ENCODE data around the gene CSPG4.
"Not testable (repeated sequence)": the region's sequence is repeated elsewhere in the genome, so short reads cannot be mapped to it uniquely, and the experiment has no call there.

Gene CSPG4

GRCh38 chr15:75650908-75651809, 61.5 kb downstream of the CSPG4 start:
- no peak for DNase-seq (ENCODE audit: low read depth in 2 of 2)

- no peak for DNase-seq (ENCODE audit: low read depth in 2 of 2)
Observed at GRCh38 chr15:75649848-75650247, 62.8 kb downstream of the CSPG4 start.

DNA sequence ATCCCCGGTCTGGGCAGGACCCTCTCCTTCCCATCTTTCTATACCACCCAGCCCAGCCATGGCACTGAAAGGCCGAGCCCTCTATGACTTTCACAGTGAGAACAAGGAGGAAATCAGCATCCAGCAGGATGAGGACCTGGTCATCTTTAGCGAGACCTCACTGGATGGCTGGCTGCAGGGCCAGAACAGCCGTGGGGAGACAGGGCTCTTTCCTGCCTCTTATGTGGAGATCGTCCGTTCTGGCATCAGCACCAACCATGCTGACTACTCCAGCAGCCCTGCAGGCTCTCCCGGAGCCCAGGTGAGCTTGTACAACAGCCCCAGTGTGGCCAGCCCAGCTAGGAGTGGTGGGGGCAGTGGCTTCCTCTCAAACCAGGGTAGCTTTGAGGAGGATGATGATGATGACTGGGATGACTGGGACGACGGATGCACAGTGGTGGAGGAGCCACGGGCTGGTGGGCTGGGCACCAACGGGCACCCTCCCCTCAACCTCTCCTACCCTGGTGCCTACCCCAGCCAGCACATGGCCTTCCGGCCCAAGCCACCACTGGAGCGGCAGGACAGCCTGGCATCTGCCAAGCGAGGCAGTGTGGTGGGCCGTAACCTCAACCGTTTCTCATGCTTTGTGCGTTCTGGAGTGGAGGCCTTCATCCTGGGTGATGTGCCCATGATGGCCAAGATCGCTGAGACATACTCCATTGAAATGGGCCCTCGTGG, 63.4 kb downstream of the CSPG4 start:
- no peak for DNase-seq (ENCODE audit: low read depth in 2 of 2)

- no peak for DNase-seq (ENCODE audit: low read depth in 2 of 2)
Observed at GRCh38 chr15:75648156-75649000, 64.3 kb downstream of the CSPG4 start.

DNA sequence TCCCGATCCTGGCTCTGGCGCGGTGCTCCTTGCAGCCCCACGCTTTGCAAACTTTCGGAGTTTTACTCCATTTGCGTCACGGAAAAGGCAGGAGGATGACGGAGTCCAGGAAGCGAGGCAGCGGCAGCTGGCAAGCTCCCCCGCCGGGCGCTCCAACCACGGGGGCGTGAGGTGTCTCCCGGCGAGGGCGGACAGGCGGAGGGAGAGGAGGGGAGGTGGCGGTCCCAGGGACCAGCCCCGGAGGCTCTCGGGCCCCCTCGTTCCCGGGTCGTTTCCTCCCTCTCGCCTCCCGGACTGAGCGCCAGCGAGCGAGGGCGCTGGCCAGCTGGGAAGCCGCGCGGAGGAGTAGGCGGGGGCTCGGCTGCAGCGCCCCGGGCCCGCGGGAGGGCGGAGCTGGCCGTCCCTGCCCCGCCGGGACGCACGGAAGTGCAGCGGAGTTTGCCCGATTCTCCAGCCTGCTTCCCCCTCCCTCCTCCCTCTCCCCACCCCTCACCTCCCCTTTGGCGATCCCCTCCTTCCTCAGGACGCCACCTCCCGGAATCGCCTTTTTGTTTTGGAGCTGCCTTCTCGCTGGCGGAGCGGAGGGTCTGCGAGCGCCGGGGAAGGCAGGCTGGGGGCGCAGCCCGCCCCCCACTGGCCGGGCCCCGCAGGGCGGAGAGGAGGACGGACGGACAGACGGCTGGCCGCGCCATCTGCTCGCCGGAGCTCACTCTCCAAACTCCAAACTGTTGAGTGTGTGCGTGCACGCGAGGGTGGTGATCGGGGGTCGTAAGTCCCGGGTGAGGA, 65.1 kb downstream of the CSPG4 start, which contains the start of gene SNX33:
TSS of gene SNX33 (plus strand) at position 543 of the 786 bp plus-strand sequence. CDS start 1,191 bp downstream, outside the sequence.
- DNase-seq (ENCODE audit: low read depth in 2 of 2): peak in 1 of 2 donors; percentile 34

DNA sequence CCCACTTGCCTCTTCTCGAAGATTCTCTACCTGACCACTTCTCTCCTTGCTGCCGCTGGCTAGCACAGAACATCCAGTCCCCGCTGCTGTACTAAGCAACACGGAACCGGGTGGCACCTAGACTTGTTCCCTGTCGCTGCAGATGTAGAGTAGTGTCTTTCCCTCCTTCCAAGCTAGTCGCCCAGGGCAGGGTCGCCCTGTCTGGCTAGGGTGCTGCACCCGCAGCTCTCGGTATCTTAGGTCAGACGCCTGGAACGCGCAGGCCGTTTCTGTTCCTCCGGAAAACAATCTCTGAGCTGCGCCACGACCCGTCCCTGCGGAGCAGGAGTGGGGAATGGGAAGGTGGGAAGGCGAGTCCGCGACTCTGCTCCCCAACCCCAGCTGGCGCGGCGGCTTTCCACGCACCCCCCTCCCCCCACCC, 65.7 kb downstream of the CSPG4 start:
- DNase-seq (ENCODE audit: low read depth in 2 of 2): no peak

DNA sequence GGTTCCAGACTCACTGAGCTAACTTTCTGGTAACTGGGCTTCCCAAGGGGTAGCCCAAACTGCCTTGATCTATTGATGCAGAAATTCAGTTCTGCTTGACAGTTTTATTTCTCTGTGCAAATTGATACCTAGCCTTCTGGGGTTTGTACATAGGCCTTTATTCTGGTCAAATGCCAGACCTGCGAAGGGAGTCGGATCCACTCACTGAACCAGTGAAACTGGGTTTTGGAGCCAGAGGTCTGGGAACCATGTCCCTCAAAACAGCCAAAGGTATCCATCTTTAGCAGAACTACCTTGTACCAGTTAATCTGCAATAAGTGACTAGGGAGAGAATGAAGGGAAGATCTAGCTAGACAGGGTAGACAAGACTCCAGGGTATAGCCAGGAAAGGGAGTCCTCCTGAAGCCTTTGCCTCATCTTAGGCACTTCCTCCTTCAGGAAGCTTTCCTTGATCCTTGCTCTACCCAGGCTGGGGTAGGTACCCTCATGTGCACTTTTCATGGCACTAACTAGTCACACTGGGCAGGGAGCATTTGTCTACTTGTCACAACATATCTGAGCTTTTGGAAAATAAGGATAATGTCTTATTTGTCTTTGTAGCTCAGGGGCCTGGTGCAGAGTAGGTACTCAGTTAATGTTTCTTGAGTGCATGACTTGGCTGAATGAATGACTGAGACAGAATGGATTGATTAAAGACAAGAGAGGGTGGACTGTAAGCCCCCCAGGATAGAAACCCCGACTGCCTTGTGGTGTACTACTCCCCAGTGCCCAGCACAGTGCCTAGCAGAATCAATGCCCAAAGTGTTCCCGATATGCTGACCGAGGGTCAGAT, 66.3 kb downstream of the CSPG4 start:
- no peak for DNase-seq (ENCODE audit: low read depth in 2 of 2)

DNA sequence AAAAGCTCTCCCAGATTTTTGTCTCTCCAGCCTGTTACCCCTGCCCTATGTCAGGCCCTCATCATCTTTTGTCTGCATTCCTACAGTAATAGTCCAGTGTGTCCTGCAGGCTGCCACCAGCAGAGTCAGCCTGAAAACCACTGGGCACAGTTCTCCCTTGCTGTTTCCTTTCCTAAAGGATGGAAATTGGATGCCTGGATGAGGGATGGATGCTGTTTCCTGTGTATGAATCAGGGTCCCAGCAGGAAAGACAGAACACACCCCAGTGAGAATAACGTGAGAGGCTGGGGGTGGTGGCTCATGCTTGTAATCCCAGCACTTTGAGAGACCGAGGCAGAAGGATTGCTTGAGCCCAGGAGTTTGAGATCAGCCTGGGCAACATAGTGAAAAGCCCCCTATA, 68.3 kb downstream of the CSPG4 start:
- DNase-seq (ENCODE audit: low read depth in 2 of 2): no peak

DNA sequence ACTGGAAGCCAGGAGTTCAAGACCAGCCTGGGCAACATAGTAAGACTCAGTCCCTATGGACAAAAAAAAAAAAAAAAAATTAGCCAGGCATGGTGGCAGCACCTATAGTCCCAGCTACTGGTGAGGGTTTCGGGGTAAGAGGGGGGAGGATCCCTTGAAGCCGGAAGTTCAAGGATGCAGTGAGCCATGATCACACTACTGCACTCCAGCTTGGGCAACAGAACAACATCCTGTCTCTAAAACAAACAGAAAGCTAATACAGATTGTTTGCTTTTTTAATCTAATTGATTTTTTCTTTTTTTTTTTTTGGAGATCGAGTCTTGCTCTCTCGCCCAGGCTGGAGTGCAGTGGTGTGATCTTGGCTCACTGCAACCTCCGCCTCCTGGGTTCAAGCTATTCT, 71.0 kb downstream of the CSPG4 start:
- no peak for DNase-seq (ENCODE audit: low read depth in 2 of 2)

DNA sequence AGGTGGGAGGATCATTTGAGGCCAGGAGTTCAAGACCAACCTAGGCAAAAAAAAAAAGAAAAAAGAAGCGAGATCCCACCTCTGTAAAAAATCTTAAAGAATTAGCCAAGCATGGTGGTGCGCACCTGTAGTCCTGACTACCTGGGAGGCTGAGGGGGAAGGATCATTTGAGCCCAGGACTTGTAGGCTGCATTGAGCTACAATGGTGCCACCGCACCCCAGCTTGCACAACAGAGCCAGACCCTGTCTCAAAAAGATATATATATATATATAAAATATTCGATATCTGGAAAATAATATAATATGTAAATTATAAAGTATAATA, 71.5 kb downstream of the CSPG4 start:
- DNase-seq (ENCODE audit: low read depth in 2 of 2): no peak

DNA sequence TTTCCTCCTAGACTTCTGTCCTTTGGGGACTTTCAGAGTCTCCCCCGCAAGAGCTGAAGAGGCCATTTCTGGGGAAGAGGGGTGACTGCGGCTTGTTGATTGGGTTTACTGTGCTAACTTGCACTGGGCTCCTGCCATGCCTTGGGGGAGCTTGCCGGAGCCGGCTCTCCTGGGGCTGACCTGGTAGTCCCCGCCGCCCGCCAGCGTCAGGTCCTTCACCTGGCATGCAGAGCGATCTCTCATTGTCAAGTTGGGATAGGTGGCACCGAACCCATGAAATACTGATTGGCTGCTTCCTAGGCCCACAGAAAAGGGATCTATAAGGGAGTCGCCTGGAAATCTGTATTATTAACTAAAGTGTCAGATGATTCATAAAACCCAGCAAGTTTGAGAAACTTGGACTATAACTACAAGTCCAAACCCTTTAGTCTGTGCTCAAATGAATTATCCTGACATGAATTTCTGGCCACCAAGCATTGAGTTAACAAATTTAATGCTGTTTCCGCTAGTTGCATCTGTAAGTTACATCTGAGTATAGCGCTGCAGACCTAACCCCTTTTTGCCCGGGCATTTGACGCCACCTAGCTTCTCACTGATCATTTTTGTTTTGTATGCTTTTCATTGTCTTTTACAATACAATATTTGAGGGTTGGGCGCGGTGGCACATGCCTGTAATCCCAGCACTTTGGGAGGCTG, 72.0 kb downstream of the CSPG4 start:
- no peak for DNase-seq (ENCODE audit: low read depth in 2 of 2)

DNA sequence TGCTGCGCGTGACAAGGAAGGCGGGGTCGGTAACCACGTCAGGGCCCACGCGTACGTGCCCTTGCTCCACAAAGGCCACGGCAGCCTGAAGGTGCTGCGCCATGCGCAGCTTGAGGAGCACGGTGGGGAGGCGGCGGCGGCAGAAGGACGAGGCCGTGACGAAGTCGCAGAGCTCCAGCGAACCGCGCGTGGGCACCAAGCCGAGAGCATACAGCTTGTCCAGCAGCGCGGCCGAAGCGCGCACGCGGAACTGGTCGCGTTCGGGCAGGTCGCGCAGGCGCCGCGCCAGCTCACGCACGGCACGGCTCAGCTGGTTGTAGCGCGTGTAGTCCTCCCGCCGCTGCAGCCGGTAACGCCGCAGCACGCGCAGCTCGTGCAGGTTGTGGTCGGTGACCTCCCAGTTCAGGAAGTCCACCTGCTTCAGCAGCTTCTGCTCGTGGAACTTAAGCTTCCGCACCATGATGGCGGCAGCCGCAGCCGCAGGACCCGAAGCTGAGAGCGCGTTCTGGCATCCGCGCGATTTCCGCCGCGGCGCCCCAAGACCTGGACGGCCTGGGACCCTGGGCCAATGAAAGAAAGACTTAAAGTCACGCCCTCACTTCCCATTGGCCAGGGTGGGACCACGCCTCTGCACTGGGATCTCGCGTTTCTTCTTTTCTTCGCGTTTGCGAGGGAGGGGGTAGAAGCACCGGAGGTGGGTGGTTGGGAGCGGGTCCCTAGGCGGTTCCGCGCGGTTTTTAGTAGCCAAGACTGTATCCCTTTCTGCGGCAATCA, 72.8 kb downstream of the CSPG4 start, which contains the start of gene IMP3:
TSS of gene IMP3 (minus strand) at position 516 of the 774 bp plus-strand sequence. CDS start at position 460, 56 bp downstream.
- DNase-seq (ENCODE audit: low read depth in 2 of 2): peak; percentile 83 to 85

- DNase-seq (ENCODE audit: low read depth in 2 of 2): no peak
Observed at GRCh38 chr15:75639191-75639708, 73.4 kb downstream of the CSPG4 start.

DNA sequence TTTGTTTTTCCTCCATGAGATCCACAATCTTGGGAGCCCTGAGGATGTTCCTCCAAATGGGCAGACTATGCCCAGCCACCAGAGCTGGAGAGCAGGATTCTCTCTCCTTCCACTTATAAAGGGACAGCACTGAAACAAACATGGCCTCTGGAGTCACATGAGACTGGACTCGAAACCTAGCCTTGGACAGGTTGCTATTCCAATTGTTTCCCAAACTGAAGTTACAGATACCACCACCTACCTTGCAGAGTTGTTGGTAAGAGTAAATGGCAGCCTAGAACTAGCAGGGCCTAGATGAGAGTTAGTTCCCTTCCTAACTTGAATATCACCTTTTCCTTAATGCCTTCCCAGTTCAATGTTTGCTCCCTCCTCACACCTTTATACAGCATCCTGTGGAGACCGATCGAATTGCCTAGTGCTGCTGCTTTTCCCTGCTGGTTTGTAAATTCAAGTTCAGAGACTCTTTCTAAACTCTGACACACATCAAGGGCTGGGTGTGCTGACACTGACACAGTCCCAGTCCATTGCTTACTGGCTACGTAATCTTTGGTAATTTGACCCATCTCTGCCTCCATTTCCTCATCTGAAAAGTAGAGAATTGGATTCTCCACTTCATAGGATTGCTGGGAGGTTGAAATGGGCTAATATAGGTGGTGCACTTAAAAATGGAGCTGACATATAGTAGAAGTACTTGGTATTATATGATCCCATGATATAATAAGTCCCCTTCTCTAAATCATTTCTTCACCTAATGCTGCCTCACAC, 75.2 kb downstream of the CSPG4 start:
- no peak for DNase-seq (ENCODE audit: low read depth in 2 of 2)

DNA sequence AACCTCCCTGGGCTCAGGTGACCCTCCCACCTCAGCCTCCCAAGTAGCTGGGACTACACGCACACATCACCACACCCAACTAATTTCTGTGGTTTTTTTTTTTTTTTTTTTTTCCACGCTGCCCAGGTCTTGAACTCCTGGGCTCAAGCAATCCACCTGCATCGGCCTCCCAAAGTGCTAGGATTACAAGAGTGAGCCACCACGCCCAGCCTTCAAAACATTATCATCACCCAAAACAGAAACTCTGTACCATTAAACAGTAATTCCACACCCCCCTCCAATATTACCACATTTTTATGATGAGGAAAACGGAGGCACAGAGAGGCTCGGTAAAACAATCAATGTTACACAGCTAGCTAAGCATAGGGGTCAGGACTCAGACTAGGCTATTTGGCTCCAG, 76.6 kb downstream of the CSPG4 start:
- DNase-seq (ENCODE audit: low read depth in 2 of 2): no peak

DNA sequence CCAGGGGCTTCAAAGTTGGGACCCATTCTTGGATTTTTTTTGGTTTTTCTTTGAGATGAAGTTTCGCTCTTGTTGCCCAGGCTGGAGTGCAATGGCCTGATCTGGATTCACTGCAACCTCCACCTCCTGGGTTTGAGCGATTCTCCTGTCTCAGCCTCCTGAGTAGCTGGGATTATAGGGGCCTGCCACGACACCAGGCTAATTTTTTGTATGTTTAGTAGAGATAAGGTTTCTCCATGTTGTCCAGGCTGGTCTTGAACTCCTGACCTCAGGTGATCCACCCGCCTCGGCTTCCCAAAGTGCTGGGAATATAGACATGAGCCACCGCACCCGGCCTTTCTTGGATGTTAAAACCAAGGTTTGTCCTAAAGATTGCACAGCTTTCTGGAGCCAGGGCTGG, 78.7 kb downstream of the CSPG4 start:
- not testable (repeated sequence) for DNase-seq (ENCODE audit: low read depth in 2 of 2)

DNA sequence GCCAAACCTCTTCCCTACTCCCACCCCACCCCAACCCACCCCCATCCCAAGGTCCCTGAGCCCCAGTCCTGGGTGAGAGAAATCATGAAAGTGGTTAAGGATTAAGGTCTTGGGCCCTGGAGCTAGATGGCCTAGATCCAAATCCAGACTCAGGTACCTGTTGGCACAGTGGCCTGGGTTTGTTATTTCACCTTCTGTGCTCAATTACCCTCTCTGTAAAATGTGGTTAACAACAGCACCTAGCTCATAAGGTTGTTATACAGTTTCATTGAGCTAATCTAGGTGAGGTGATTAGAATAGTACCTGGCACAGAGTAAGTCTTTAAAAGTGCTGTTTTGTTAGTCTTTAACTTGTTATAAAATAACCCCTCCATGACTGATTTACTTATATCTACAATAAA, 80.7 kb downstream of the CSPG4 start:
- no peak for DNase-seq (ENCODE audit: low read depth in 2 of 2)
